Nephron progenitor cell (in vitro differentiated cells): Measurements from ENCODE around the gene PTGIR.

Source experiments
- DNase-seq: peaks from one replicate; pipeline ENCODE4 v3.0.0; 2021
- H3K27ac Mint-ChIP-seq: 2 replicates; pipeline ENCODE4 v1.8.0; 2021; ENCODE audit warnings: mild to moderate bottlenecking, moderate library complexity, mixed read lengths
- H3K27me3 Mint-ChIP-seq: 2 replicates; pipeline ENCODE4 v1.8.0; 2021; ENCODE audit warnings: mild to moderate bottlenecking, low read depth, mixed read lengths; ENCODE audit not compliant: poor library complexity
- H3K36me3 Mint-ChIP-seq: 2 replicates; pipeline ENCODE4 v1.8.0; 2021; ENCODE audit warnings: low read depth, mixed read lengths
- H3K4me1 Mint-ChIP-seq: 2 replicates; pipeline ENCODE4 v1.8.0; 2021; ENCODE audit warnings: mixed read lengths
- H3K4me3 Mint-ChIP-seq: 2 replicates; pipeline ENCODE4 v1.8.0; 2021; ENCODE audit warnings: mild to moderate bottlenecking, moderate library complexity, mixed read lengths
- H3K9me3 Mint-ChIP-seq: 2 replicates; pipeline ENCODE4 v1.8.0; 2021; ENCODE audit warnings: mild to moderate bottlenecking, moderate library complexity, mixed read lengths
- CTCF ChIP-seq: fragments of 200-600 bp; sonication (generic); IDR thresholded peaks from 2 replicates; pipeline ENCODE4 v1.5.0; 2021; ENCODE audit warnings: antibody characterized with exemption

PTGIR gene

GRCh38 chr19:46624958-46625661 lies at the start of gene PTGIR:
Gene PTGIR (minus strand): TSS chr19:46625089. CDS start chr19:46624225, 864 bp downstream.
- Mint-ChIP-seq H3K4me1 (peaks cover 44% of the 10 kb centered on the region), H3K4me3 (no peak within 1 kb of the TSS), H3K9me3 (no peaks in the 10 kb centered on the region), H3K36me3 (no peaks in the 10 kb centered on the region), H3K27me3 (peaks cover 18% of the 10 kb centered on the region), H3K27ac (peak within 1 kb of the TSS; percentile 78)
- TF ChIP-seq CTCF, result no peak
- DNase-seq, result no peak

GRCh38 chr19:46670813-46671212 lies 45.9 kb upstream of the PTGIR start:
- DNase-seq, result no peak
- Mint-ChIP-seq H3K27me3 (peaks cover 4% of the 10 kb centered on the region), H3K36me3 (peaks cover 23% of the 10 kb centered on the region), H3K4me1 (peaks cover 15% of the 10 kb centered on the region), H3K4me3 (no peak overlapping the region), H3K9me3 (no peaks in the 10 kb centered on the region), H3K27ac (no peak overlapping the region)
- no peak for TF ChIP-seq CTCF

- no peak for TF ChIP-seq CTCF
- no peaks in the 10 kb centered on the region for H3K9me3 Mint-ChIP-seq
- no peak for DNase-seq
- H3K36me3 Mint-ChIP-seq, result peaks cover 5% of the 10 kb centered on the region
- no peak overlapping the region for H3K4me3 Mint-ChIP-seq
- peaks cover 15% of the 10 kb centered on the region for H3K4me1 Mint-ChIP-seq
- no peak overlapping the region for H3K27ac Mint-ChIP-seq
- H3K27me3 Mint-ChIP-seq, result peaks cover 11% of the 10 kb centered on the region
Observed at GRCh38 chr19:46668662-46669061, 43.8 kb upstream of the PTGIR start.

GRCh38 chr19:46665072-46665471 lies 40.2 kb upstream of the PTGIR start:
- TF ChIP-seq CTCF, result no peak
- no peaks in the 10 kb centered on the region for H3K9me3 Mint-ChIP-seq
- H3K36me3 Mint-ChIP-seq, result no peaks in the 10 kb centered on the region
- DNase-seq, result no peak
- no peak overlapping the region for H3K27ac Mint-ChIP-seq
- H3K27me3 Mint-ChIP-seq, result peaks cover 11% of the 10 kb centered on the region
- no peak overlapping the region for H3K4me3 Mint-ChIP-seq
- peaks cover 12% of the 10 kb centered on the region for H3K4me1 Mint-ChIP-seq

- H3K4me1 Mint-ChIP-seq, result peaks cover 23% of the 10 kb centered on the region
- peak overlapping the region; percentile 61 for H3K27ac Mint-ChIP-seq
- TF ChIP-seq CTCF, result peak; percentile 86
- no peaks in the 10 kb centered on the region for H3K9me3 Mint-ChIP-seq
- peaks cover 7% of the 10 kb centered on the region for H3K36me3 Mint-ChIP-seq
- peak; percentile 77 for DNase-seq
- peak overlapping the region; percentile 70 for H3K4me3 Mint-ChIP-seq
- peaks cover 13% of the 10 kb centered on the region for H3K27me3 Mint-ChIP-seq
Observed at GRCh38 chr19:46661735-46662592, 37.1 kb upstream of the PTGIR start.
